Stomach (tissue), 9 donors: Measurements from ENCODE around the gene CHPF. TPM values are rescaled to one million over a fixed set of nuclear protein-coding genes. Genes with fewer than 3 reads are reported as not detected.

ENCODE experiments used
- DNase-seq, 2 donors: peaks; one replicate each; pipeline versions ENCODE4 v3.0.0 to v3.0.0-alpha.2; 2013 to 2019
- H3K27ac ChIP-seq, 5 donors: fragments of 200-600 bp in 4 of 5; sonication (generic) in 4 of 5; one replicate each; pipeline ENCODE4 v1.5.1; 2013 to 2019; ENCODE audit warnings: mild to moderate bottlenecking in 1 of 5, moderate library complexity in 1 of 5
- H3K27me3 ChIP-seq, 3 donors: fragments of 200-600 bp; sonication (generic); one replicate each; pipeline ENCODE4 v1.5.1; 2017 to 2019; ENCODE audit warnings: mixed run types in 1 of 3
- H3K36me3 ChIP-seq, 4 donors: fragments of 200-600 bp; sonication (generic); 1 replicate in 3 of 4; 2 replicates in 1 of 4; pipeline ENCODE4 v1.5.1; 2016 to 2019
- H3K4me1 ChIP-seq, 4 donors: fragments of 200-600 bp; sonication (generic); one replicate each; pipeline ENCODE4 v1.5.1; 2016 to 2019
- H3K4me3 ChIP-seq, 4 donors: fragments of 200-600 bp; sonication (generic) in 3 of 4; one replicate each; pipeline ENCODE4 v1.5.1; 2016 to 2019; ENCODE audit warnings: mild to moderate bottlenecking in 1 of 4
- H3K9me3 ChIP-seq, 4 donors: fragments of 200-600 bp; sonication (generic); one replicate each; pipeline ENCODE4 v1.5.1; 2016 to 2019
- CTCF ChIP-seq, 7 experiments: fragments of 450-650 bp in 4 of 7; fragments of 200-600 bp in 3 of 7; sonication (generic) in 3 of 7; IDR thresholded peaks; one replicate each; pipeline ENCODE4 v1.5.1; 2016 to 2019; ENCODE audit warnings: antibody characterized with exemption in 7 of 7, control low read depth in 2 of 7, mild to moderate bottlenecking in 1 of 7
- EP300 ChIP-seq: sonication (generic); formaldehyde crosslinking; IDR thresholded peaks from one replicate; pipeline ENCODE4 v1.6.1; 2017; ENCODE audit warnings: antibody characterized with exemption
- POLR2A ChIP-seq, 4 donors: fragments of 450-650 bp; IDR thresholded peaks; one replicate each; pipeline ENCODE4 v1.6.1; 2016; ENCODE audit warnings: antibody characterized with exemption in 4 of 4, control low read depth in 2 of 4, mild to moderate bottlenecking in 1 of 4, moderate library complexity in 1 of 4
- POLR2AphosphoS5 ChIP-seq, 3 donors: sonication (generic); formaldehyde crosslinking; IDR thresholded peaks; one replicate each; pipeline ENCODE4 v1.6.1; 2016; ENCODE audit warnings: antibody characterized with exemption in 3 of 3
- WGBS, 5 donors: extraction: QIAGEN DNeasy Blood & Tissue Kit in 3 of 5; methylation state at CpG; one replicate each; pipeline versions ENCODE4 v1.1.5 to v1.1.7; 2013 to 2018; 5-methylcytosine and 5-hydroxymethylcytosine counted together
- intact Hi-C: fragments of 100-400 bp; cut with DNase I; formaldehyde crosslinking; loops from one replicate; pipeline ENCODE4 v1.15.1; 2023; ENCODE audit warnings: low total_unique reads
- polyA plus RNA-seq, 3 donors: library from polyadenylated mRNA; stranded (reverse); fragments of 200-250 nt; gene quantifications; one replicate each; pipeline ENCODE4 v1.2.3, GENCODE V29; 2013
- total RNA-seq, 5 donors: library from RNA; depleted of rRNA; stranded (reverse); fragments of >200 nt; gene quantifications; one replicate each; pipeline versions ENCODE4 v1.1.0 to v1.2.3, GENCODE V29; 2014 to 2016
- donor health status: healthy with polysubstance abuse.
- donor health status: Bipolar disorder and iron deficiency.
- donor health status: healthy.

Gene CHPF
- total and polyA plus RNA-seq, 8 donors = 10.8 to 119 (median 45.7) TPM

- DNase-seq = no peak
- no peaks in the 10 kb centered on the region for H3K4me1 ChIP-seq
- 55 to 93% (median 58%) methylated on average over 4 of the region's 4 CpGs for WGBS, 5 donors
- intact Hi-C loops = no loop called here
- H3K4me3 ChIP-seq = no peak overlapping the region
- H3K9me3 ChIP-seq = no peaks in the 10 kb centered on the region
- no peaks in the 10 kb centered on the region for H3K36me3 ChIP-seq
- no peak overlapping the region for H3K27ac ChIP-seq
- H3K27me3 ChIP-seq = peaks cover 0 to 2% (median 0%) of the 10 kb centered on the region in 3 donors
- TF ChIP-seq POLR2A (IDR thresholded peaks at IDR 0.05) (no peak), CTCF (IDR thresholded peaks at IDR 0.05) (no peak), POLR2AphosphoS5 (IDR thresholded peaks at IDR 0.05) (no peak), EP300 (no peak)
These were observed 47.5 kb upstream of the CHPF start for GRCh38 chr2:219591091-219591490.

DNA sequence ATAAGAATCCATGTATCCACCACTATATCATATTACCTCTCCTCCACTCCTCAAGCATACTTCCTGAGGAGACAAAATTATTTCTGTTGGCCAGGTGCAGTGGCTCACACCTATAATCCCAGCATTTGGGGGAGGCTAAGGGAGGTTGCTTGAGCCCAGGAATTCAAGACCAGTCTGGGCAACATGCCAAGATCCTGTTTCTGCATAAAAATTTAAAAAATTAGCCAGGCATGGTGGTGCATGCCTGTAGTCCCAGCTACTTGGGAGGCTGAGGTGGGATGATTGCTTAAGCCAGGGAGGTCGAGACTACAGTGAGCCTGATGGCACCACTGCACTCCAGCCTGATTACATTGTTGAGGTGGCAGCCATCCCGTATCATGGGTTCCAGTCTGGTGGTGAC is 37.7 kb upstream of the CHPF start:
- Histone ChIP-seq H3K9me3 (no peaks in the 10 kb centered on the region), H3K27me3 (peaks cover 0 to 30% (median 6%) of the 10 kb centered on the region in 3 donors), H3K36me3 (no peaks in the 10 kb centered on the region), H3K4me3 (no peak overlapping the region), H3K4me1 (peaks cover 0 to 4% (median 0%) of the 10 kb centered on the region in 4 donors), H3K27ac (no peak overlapping the region)
- WGBS, 5 donors = 59 to 100% (median 74%) methylated on average over 1 to 2 of the region's 2 CpGs
- DNase-seq = no peak
- TF ChIP-seq POLR2AphosphoS5 (IDR thresholded peaks at IDR 0.05) (no peak), EP300 (no peak), POLR2A (IDR thresholded peaks at IDR 0.05) (no peak), CTCF (IDR thresholded peaks at IDR 0.05) (no peak)
- intact Hi-C loops = no loop called here

DNA sequence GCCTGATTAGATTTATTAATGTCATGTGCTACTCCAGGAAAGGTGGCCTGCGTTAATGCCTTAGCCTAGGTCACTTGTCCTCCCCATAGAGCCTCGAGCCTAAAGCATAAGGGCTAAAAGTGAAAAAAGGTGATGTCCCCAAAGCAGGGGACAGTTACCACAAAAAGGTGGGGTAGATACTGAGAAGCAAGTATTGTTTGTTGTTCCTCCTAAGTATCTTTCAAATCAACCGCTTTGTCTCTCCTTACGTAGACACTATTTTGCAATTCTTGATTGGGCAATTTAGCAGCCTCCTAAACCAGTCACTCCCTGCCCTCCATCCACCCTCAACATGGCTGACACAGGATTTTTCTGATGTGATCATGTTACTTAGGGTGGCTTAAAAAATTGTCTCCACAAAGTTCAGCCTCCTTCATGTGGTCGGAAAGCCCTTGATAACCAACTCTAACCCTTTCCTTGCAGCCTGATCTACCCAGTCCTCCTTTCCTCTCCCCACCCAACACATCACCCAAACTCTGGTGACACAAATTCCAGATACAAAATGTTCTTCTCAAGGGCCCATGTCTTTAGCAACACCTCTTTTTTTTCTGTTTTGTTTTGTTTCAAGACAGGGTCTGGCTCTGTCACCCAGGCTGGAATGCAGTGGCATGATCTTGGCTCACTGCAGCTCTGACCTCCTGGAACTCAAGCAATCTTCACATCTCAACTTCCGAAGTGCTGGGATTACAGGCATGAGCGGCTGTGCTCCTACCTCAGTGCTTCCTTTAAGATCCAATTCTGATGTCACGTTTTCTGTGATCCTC is 35.4 kb upstream of the CHPF start:
- H3K27ac ChIP-seq = no peak overlapping the region
- H3K27me3 ChIP-seq = peaks cover 0 to 42% (median 6%) of the 10 kb centered on the region in 3 donors
- intact Hi-C loops = no loop called here
- no peaks in the 10 kb centered on the region for H3K9me3 ChIP-seq
- H3K4me3 ChIP-seq = no peak overlapping the region
- peaks cover 0 to 4% (median 0%) of the 10 kb centered on the region in 4 donors for H3K4me1 ChIP-seq
- WGBS, 5 donors = 74 to 84% (median 79%) methylated on average over 8 of the region's 8 CpGs
- TF ChIP-seq POLR2AphosphoS5 (IDR thresholded peaks at IDR 0.05) = no peak
- TF ChIP-seq CTCF (IDR thresholded peaks at IDR 0.05) = no peak
- no peak for TF ChIP-seq POLR2A (IDR thresholded peaks at IDR 0.05)
- H3K36me3 ChIP-seq = no peaks in the 10 kb centered on the region
- DNase-seq = no peak

DNA sequence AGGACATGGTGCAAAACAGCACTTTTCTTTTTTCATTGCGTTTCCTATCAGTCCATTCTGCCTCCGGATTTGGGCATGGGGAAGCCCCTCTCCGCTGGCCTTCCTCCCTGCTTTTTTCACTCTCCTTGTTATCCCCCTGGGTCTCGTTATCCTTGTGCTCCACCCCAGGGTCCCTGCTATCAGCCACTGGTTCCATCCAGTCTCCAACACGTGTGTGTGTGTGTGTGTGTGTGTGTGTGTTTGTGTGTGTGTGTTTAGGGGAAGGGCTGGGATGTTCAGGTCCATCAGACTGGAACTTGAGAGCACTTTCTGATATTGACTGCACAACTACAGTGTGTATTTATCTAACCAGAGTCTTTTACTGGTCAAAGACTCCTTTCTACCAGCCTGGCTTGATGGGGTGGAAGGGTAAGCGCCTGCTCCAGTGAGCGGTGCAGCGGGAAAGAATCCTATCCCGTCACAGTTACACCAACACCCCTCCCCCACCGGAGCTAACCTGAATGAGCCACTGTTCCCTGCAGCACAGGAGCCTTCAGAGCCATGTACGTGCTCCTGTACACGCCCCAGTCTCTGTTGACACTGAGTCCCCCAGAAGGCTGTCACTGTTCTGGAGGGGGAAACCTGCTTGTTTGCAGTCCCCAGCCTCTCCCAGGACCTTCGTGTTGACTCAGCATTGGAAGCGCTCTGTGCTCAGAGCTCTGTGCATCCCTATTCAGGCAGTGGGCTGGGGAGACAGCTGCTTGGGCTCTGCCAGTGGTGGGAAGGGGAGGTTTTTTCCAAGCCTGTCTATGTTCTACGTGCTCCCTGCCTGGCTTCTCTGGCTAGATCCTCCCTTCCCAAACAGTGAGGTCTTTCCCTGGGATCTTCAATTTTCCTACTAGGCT is 33.1 kb upstream of the CHPF start:
- Histone ChIP-seq H3K27me3 (peaks cover 0 to 52% (median 10%) of the 10 kb centered on the region in 3 donors), H3K27ac (no peak overlapping the region), H3K9me3 (no peaks in the 10 kb centered on the region), H3K36me3 (no peaks in the 10 kb centered on the region), H3K4me1 (peaks cover 4 to 9% (median 5%) of the 10 kb centered on the region in 4 donors), H3K4me3 (no peak overlapping the region)
- intact Hi-C loops = no loop called here
- 22 to 30% (median 24%) methylated on average over 11 to 15 of the region's 15 CpGs for WGBS, 5 donors
- peak in 1 of 2 donors; percentile 93 for DNase-seq
- TF ChIP-seq POLR2A (IDR thresholded peaks at IDR 0.05) (no peak), CTCF (IDR thresholded peaks at IDR 0.05) (no peak), EP300 (no peak), POLR2AphosphoS5 (IDR thresholded peaks at IDR 0.05) (no peak)
